Left renal pelvis (tissue), 4 donors: ENCODE measurements around the gene LCN6. TPM values are rescaled to one million over a fixed set of nuclear protein-coding genes. Genes with fewer than 3 reads are reported as not detected.

Experiments
- DNase-seq, 4 donors: peaks; one replicate each; pipeline ENCODE4 v3.0.0-alpha.2; 2013; ENCODE audit warnings: low read depth in 4 of 4, low spot score in 3 of 4
- polyA plus RNA-seq, 4 donors: library from polyadenylated mRNA; unstranded; fragments of 120-200 nt; gene quantifications; one replicate each; pipeline ENCODE4 v1.2.1, GENCODE V29; 2013; ENCODE audit not compliant: insufficient read length in 4 of 4

LCN6 gene
- polyA plus RNA-seq, 4 donors = not detected

- no peak for DNase-seq
Measured at GRCh38 chr9:136695435-136695895, 52.9 kb downstream of the LCN6 start.

GRCh38 chr9:136694872-136695247 lies 53.5 kb downstream of the LCN6 start:
- DNase-seq = no peak

- no peak for DNase-seq
Measured at GRCh38 chr9:136694163-136694871, 54.0 kb downstream of the LCN6 start.

Other genes starting within 250 kb of the LCN6 start
- gene NOTCH1, start 202.5 kb downstream of the LCN6 start, polyA plus RNA-seq = 10 to 100 TPM; 15.8 to 39.3 (median 25.7) TPM
- gene EGFL7, start 85.6 kb downstream of the LCN6 start, polyA plus RNA-seq = 10 to 100 TPM; 29.0 to 79.5 (median 44.5) TPM
- gene AGPAT2, start 61.1 kb downstream of the LCN6 start, polyA plus RNA-seq = 10 to 100 TPM; 15.3 to 53.8 (median 36.4) TPM
- gene DIPK1B, start 36.0 kb downstream of the LCN6 start, polyA plus RNA-seq = 10 to 100 TPM; 23.3 to 40.4 (median 27.4) TPM
- 1 to 10 TPM in 2 of 4 donors, under 1 TPM in 2; 0.18 to 2.1 (median 0.90) TPM for gene LCN10, start 5.6 kb downstream of the LCN6 start, polyA plus RNA-seq
- under 1 TPM; 0.10 to 0.50 (median 0.20) TPM for gene LCN8, start 9.7 kb upstream of the LCN6 start, polyA plus RNA-seq
- under 1 TPM in 3 of 4 donors, not detected in 1; 0.06 to 0.14 (median 0.07) TPM for gene LCN15, start 16.0 kb upstream of the LCN6 start, polyA plus RNA-seq
- 10 to 100 TPM; 35.6 to 86.2 (median 64.2) TPM for gene TMEM141, start 42.8 kb upstream of the LCN6 start, polyA plus RNA-seq
- 1 to 10 TPM; 2.5 to 6.5 (median 4.9) TPM for gene CCDC183, start 47.8 kb upstream of the LCN6 start, polyA plus RNA-seq
- gene RABL6, start 59.4 kb upstream of the LCN6 start, polyA plus RNA-seq = 10 to 100 TPM; 39.9 to 78.9 (median 60.1) TPM
- gene AJM1, start 94.0 kb upstream of the LCN6 start, polyA plus RNA-seq = 1 to 10 TPM in 2 of 4 donors, under 1 TPM in 2; 0.46 to 1.7 (median 0.97) TPM
- gene PHPT1, start 100.9 kb upstream of the LCN6 start, polyA plus RNA-seq = 100 to 1,000 TPM in 1 of 4 donors, 10 to 100 TPM in 3; 71.8 to 120 (median 83.5) TPM
- gene MAMDC4, start 103.8 kb upstream of the LCN6 start, polyA plus RNA-seq = 10 to 100 TPM in 1 of 4 donors, 1 to 10 TPM in 3; 4.7 to 11.6 (median 6.3) TPM
- 100 to 1,000 TPM; 266 to 396 (median 335) TPM for gene EDF1, start 117.8 kb upstream of the LCN6 start, polyA plus RNA-seq
- 10 to 100 TPM in 3 of 4 donors, 1 to 10 TPM in 1; 6.4 to 16.3 (median 13.3) TPM for gene TRAF2, start 138.0 kb upstream of the LCN6 start, polyA plus RNA-seq
- 10 to 100 TPM; 34.7 to 67.2 (median 37.2) TPM for gene FBXW5, start 196.2 kb upstream of the LCN6 start, polyA plus RNA-seq
- 1 to 10 TPM in 1 of 4 donors, under 1 TPM in 3; 0.26 to 1.1 (median 0.52) TPM for gene C8G, start 196.7 kb upstream of the LCN6 start, polyA plus RNA-seq
- gene LCN12, start 203.7 kb upstream of the LCN6 start, polyA plus RNA-seq = 10 to 100 TPM in 3 of 4 donors, 1 to 10 TPM in 1; 1.4 to 54.6 (median 23.8) TPM
- gene PTGDS, start 229.0 kb upstream of the LCN6 start, polyA plus RNA-seq = 10 to 100 TPM in 3 of 4 donors, 1 to 10 TPM in 1; 3.8 to 66.7 (median 27.7) TPM
- gene LCNL1, start 234.5 kb upstream of the LCN6 start, polyA plus RNA-seq = under 1 TPM in 3 of 4 donors, not detected in 1; 0.11 to 0.45 (median 0.13) TPM
- gene PAXX, start 243.9 kb upstream of the LCN6 start, polyA plus RNA-seq = 10 to 100 TPM; 22.4 to 46.5 (median 28.3) TPM
- 1 to 10 TPM in 1 of 4 donors, under 1 TPM in 3; 0.34 to 1.4 (median 0.57) TPM for gene CLIC3, start 248.0 kb upstream of the LCN6 start, polyA plus RNA-seq